RWPE2 (cell line): ENCODE measurements around the gene POFUT1.
A peak's percentile ranks its signal among the peaks of the same experiment; 100 is the strongest.

Source experiments
- ATAC-seq: fragments of 200-7000 bp; cut with Tn5 transposase; 3 replicates; pipeline ENCODE4 v1.9.1; 2021; ENCODE audit warnings: low read depth
- DNase-seq: peaks from one replicate; pipeline ENCODE4 v3.0.0-alpha.2; 2020; ENCODE audit warnings: low spot score
- H3K27ac ChIP-seq: fragments of 450-650 bp; 2 replicates; pipeline ENCODE4 v1.5.1; 2017; ENCODE audit warnings: mild to moderate bottlenecking; ENCODE audit not compliant: poor library complexity, severe bottlenecking
- H3K27me3 ChIP-seq: fragments of 250-450 bp; sonication (Bioruptor Pico); 2 replicates; pipeline ENCODE4 v1.5.1; 2021; ENCODE audit warnings: mild to moderate bottlenecking, moderate library complexity; ENCODE audit not compliant: insufficient read depth, poor library complexity, severe bottlenecking
- H3K36me3 ChIP-seq: fragments of 250-450 bp; sonication (Bioruptor Pico); 2 replicates; pipeline ENCODE4 v1.5.1; 2020; ENCODE audit warnings: low read depth, mild to moderate bottlenecking, moderate library complexity
- H3K4me1 ChIP-seq: fragments of 250-450 bp; sonication (Bioruptor Pico); 2 replicates; pipeline ENCODE4 v1.5.1; 2021; ENCODE audit warnings: mild to moderate bottlenecking, moderate library complexity; ENCODE audit not compliant: insufficient read depth, poor library complexity, severe bottlenecking
- H3K4me3 ChIP-seq: fragments of 250-450 bp; sonication (Bioruptor Pico); 2 replicates; pipeline ENCODE4 v1.5.1; 2021; ENCODE audit warnings: mild to moderate bottlenecking, moderate library complexity; ENCODE audit not compliant: severe bottlenecking
- H3K9me3 ChIP-seq: fragments of 250-450 bp; sonication (Bioruptor Pico); 2 replicates; pipeline ENCODE4 v1.5.1; 2021; ENCODE audit warnings: mild to moderate bottlenecking, moderate library complexity; ENCODE audit not compliant: severe bottlenecking
- CTCF ChIP-seq: fragments of 450-650 bp; IDR thresholded peaks from one replicate; pipeline ENCODE4 v1.5.1; 2017; ENCODE audit warnings: mild to moderate bottlenecking, moderate library complexity; ENCODE audit not compliant: poor library complexity, severe bottlenecking

Gene POFUT1

GRCh38 chr20:32181606-32182005 lies 26.1 kb upstream of the POFUT1 start:
- DNase-seq = peak; percentile 66
- no peak overlapping the region for H3K4me3 ChIP-seq
- no peak for ATAC-seq

GRCh38 chr20:32183947-32184635 lies 23.6 kb upstream of the POFUT1 start:
- DNase-seq = peak; percentile 65
- no peak overlapping the region for H3K27ac ChIP-seq
- no peak overlapping the region for H3K4me3 ChIP-seq
- ATAC-seq = 0 out of 3 replicates have a peak, but pooled peaks have one; percentile 4
- no peaks in the 10 kb centered on the region for H3K4me1 ChIP-seq
- H3K36me3 ChIP-seq = no peaks in the 10 kb centered on the region
- H3K9me3 ChIP-seq = no peaks in the 10 kb centered on the region
- no peak for TF ChIP-seq CTCF
- no peaks in the 10 kb centered on the region for H3K27me3 ChIP-seq

More at GRCh38 chr20:32181606-32182005, 26.1 kb upstream of the POFUT1 start:
- no peaks in the 10 kb centered on the region for H3K9me3 ChIP-seq
- TF ChIP-seq CTCF = no peak
- no peaks in the 10 kb centered on the region for H3K4me1 ChIP-seq
- no peaks in the 10 kb centered on the region for H3K27me3 ChIP-seq
- no peaks in the 10 kb centered on the region for H3K36me3 ChIP-seq
- no peak overlapping the region for H3K27ac ChIP-seq

- no peak for TF ChIP-seq CTCF
- DNase-seq (no peak), ATAC-seq (no peak)
- no peak overlapping the region for H3K4me3 ChIP-seq
- peaks cover 3% of the 10 kb centered on the region for H3K4me1 ChIP-seq
- H3K9me3 ChIP-seq = no peaks in the 10 kb centered on the region
- no peak overlapping the region for H3K27ac ChIP-seq
- H3K27me3 ChIP-seq = no peaks in the 10 kb centered on the region
- H3K36me3 ChIP-seq = no peaks in the 10 kb centered on the region
These were observed 22.6 kb upstream of the POFUT1 start for GRCh38 chr20:32184961-32185603.

- Histone ChIP-seq H3K4me3 (no peak overlapping the region), H3K4me1 (peaks cover 3% of the 10 kb centered on the region), H3K27ac (no peak overlapping the region), H3K9me3 (no peaks in the 10 kb centered on the region), H3K36me3 (no peaks in the 10 kb centered on the region), H3K27me3 (no peaks in the 10 kb centered on the region)
- no peak for ATAC-seq
- no peak for TF ChIP-seq CTCF
- no peak for DNase-seq
These were observed 21.2 kb upstream of the POFUT1 start for GRCh38 chr20:32186506-32186905.
